ENCODE measurements around the gene MUC2. TPM values are rescaled to one million over a fixed set of nuclear protein-coding genes. Genes with fewer than 3 reads are reported as not detected.

The MUC2 gene
- total and polyA plus RNA-seq, 2 of the 4 experiments (the other 2 are of a cell fraction): not detected

DNA sequence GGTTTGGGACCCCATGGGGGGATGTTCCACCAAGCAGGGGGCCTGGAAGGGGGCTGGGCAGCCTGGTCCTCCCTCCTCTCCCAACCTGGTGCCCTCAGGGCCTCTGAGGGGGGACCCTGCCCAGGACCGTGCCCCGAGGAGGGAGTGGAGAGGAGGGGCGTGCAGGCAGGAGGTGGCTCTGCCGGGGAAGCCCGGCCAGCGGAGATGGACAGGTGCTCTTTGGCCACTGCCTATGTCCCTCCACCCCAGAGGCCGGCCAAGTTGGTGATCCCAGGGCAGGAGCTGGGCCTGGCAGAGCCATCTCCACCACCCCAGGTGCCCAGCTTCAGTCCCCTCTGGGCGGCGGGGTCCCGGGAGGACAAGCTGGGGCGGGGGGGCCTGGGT lies 2.4 kb downstream of the MUC2 start:
- in situ Hi-C loops (cut with MboI; ENCODE audit: low sequenced_read_pairs): no loop called here
- H2BK20ac ChIP-seq (ENCODE audit: low read depth, low read length): no peak overlapping the region
- TF ChIP-seq CEBPB (IDR thresholded peaks at IDR 0.05; ENCODE audit: low read depth, low read length) (no peak), FOS (IDR thresholded peaks at IDR 0.05; ENCODE audit: low read depth, low read length) (no peak), POLR2A (IDR thresholded peaks at IDR 0.05; ENCODE audit: low read depth, low read length) (no peak), BHLHE40 (IDR thresholded peaks at IDR 0.05; ENCODE audit: low read depth, low read length) (no peak), MXI1 (IDR thresholded peaks at IDR 0.05; ENCODE audit: borderline replicate concordance, low read depth, low read length) (no peak), MAFK (IDR thresholded peaks at IDR 0.05; ENCODE audit: low read depth, low read length) (no peak), RFX5 (IDR thresholded peaks at IDR 0.05; ENCODE audit: low read depth, low read length) (no peak), MAZ (IDR thresholded peaks at IDR 0.05; ENCODE audit: borderline replicate concordance, low read depth, low read length) (no peak)
- TF ChIP-seq, protein P1, sequence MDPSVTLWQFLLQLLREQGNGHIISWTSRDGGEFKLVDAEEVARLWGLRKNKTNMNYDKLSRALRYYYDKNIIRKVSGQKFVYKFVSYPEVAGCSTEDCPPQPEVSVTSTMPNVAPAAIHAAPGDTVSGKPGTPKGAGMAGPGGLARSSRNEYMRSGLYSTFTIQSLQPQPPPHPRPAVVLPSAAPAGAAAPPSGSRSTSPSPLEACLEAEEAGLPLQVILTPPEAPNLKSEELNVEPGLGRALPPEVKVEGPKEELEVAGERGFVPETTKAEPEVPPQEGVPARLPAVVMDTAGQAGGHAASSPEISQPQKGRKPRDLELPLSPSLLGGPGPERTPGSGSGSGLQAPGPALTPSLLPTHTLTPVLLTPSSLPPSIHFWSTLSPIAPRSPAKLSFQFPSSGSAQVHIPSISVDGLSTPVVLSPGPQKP (IDR thresholded peaks at IDR 0.05; ENCODE audit: borderline replicate concordance, low read depth, low read length): no peak
- TF ChIP-seq, protein P2, sequence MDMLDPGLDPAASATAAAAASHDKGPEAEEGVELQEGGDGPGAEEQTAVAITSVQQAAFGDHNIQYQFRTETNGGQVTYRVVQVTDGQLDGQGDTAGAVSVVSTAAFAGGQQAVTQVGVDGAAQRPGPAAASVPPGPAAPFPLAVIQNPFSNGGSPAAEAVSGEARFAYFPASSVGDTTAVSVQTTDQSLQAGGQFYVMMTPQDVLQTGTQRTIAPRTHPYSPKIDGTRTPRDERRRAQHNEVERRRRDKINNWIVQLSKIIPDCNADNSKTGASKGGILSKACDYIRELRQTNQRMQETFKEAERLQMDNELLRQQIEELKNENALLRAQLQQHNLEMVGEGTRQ (IDR thresholded peaks at IDR 0.05; ENCODE audit: low read depth, low read length): no peak
- TF ChIP-seq, protein P3, sequence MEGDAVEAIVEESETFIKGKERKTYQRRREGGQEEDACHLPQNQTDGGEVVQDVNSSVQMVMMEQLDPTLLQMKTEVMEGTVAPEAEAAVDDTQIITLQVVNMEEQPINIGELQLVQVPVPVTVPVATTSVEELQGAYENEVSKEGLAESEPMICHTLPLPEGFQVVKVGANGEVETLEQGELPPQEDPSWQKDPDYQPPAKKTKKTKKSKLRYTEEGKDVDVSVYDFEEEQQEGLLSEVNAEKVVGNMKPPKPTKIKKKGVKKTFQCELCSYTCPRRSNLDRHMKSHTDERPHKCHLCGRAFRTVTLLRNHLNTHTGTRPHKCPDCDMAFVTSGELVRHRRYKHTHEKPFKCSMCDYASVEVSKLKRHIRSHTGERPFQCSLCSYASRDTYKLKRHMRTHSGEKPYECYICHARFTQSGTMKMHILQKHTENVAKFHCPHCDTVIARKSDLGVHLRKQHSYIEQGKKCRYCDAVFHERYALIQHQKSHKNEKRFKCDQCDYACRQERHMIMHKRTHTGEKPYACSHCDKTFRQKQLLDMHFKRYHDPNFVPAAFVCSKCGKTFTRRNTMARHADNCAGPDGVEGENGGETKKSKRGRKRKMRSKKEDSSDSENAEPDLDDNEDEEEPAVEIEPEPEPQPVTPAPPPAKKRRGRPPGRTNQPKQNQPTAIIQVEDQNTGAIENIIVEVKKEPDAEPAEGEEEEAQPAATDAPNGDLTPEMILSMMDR (conservative IDR thresholded peaks at IDR 0.05; ENCODE audit: low read depth, low read length): no peak
- ATAC-seq (ENCODE audit: low read depth): no peak
- H3K79me1 ChIP-seq (ENCODE audit: low read depth in 1 of 2, low read length in 2 of 2): no peaks in the 10 kb centered on the region
- no peak for DNase-seq
- H4K20me1 ChIP-seq (ENCODE audit: insufficient read depth, low read length): no peaks in the 10 kb centered on the region
- no peak overlapping the region for H2BK5ac ChIP-seq (ENCODE audit: low read depth, low read length, poor library complexity, severe bottlenecking)
- POLR2A ChIA-PET (ENCODE audit: unreplicated experiment): no interaction called here
- H2BK120ac ChIP-seq (ENCODE audit: low read depth, low read length): no peak overlapping the region
- H4K91ac ChIP-seq (ENCODE audit: insufficient read depth, low read depth, low read length): no peak overlapping the region
- H3K14ac ChIP-seq (replicated peaks; ENCODE audit: low read depth, low read length): no peak overlapping the region
- 80% methylated on average over 2 of the region's 11 CpGs; no CpG with 5 or more reads in 1 of the 2 experiments for WGBS, 2 experiments (ENCODE audit: extremely low coverage in 2 of 2, insufficient read length in 1 of 2)
- H3K4me2 ChIP-seq (ENCODE audit: low read depth, low read length): no peak overlapping the region
- no peak overlapping the region for H4K5ac ChIP-seq (ENCODE audit: low read depth, low read length)
- no peak overlapping the region for H3K23ac ChIP-seq (ENCODE audit: low read depth, low read length)
- dilution Hi-C loops (cut with HindIII; ENCODE audit: low sequenced_read_pairs, unreplicated experiment): no loop called here
- H3K27me3 ChIP-seq (ENCODE audit: control insufficient read depth, insufficient read depth, low read length): no peaks in the 10 kb centered on the region
- no peak overlapping the region for H2AK9ac ChIP-seq (replicated peaks; ENCODE audit: low read depth, low read length, poor library complexity)
- no peaks in the 10 kb centered on the region for H3K36me3 ChIP-seq (ENCODE audit: control insufficient read depth, insufficient read depth, low read length)
- no TSS peak for BruUV-seq (replicated peaks)
- no peak overlapping the region for H3K4me3 ChIP-seq (ENCODE audit: insufficient read depth, low read depth, low read length)
- no peak overlapping the region for H3K18ac ChIP-seq (ENCODE audit: low read depth, low read length)
- H3K9ac ChIP-seq (ENCODE audit: low read depth, low read length): no peak overlapping the region
- CTCF ChIA-PET: no interaction called here
- intact Hi-C loops (cut with micrococcal nuclease): no loop called here
- H3K9me3 ChIP-seq (ENCODE audit: control insufficient read depth, insufficient read depth, low read length): no peaks in the 10 kb centered on the region
- no peak overlapping the region for H2AK5ac ChIP-seq (ENCODE audit: low read depth, low read length)
- H2AFZ ChIP-seq (replicated peaks; ENCODE audit: low read length, poor library complexity): no peak overlapping the region
- H3K4me1 ChIP-seq (ENCODE audit: control insufficient read depth, insufficient read depth, low read length): peaks cover 11% of the 10 kb centered on the region
- H3K9me1 ChIP-seq (ENCODE audit: insufficient read depth, low read length): no peaks in the 10 kb centered on the region
- H4K8ac ChIP-seq (ENCODE audit: low read depth in 2 of 2, low read length in 2 of 2): no peak overlapping the region
- H2BK15ac ChIP-seq (ENCODE audit: low read depth, low read length): no peak overlapping the region
- no peak overlapping the region for H3K4ac ChIP-seq (ENCODE audit: low read depth, low read length)
- H3K27ac ChIP-seq (ENCODE audit: insufficient read depth, low read length): no peak overlapping the region
- H3K56ac ChIP-seq (ENCODE audit: extremely low read depth, insufficient read depth, low read length): no peak overlapping the region

Measured in IMR-90 (cell line).